GM19438 (cell line): ENCODE results near the gene TNNT3.

Source experiments
- ATAC-seq: cut with Tn5 transposase; IDR thresholded peaks from one replicate; pipeline ENCODE4 v1.9.1; 2021; ENCODE audit warnings: low read depth; ENCODE audit not compliant: unreplicated experiment

The TNNT3 gene

GRCh38 chr11:1982873-1983600 is 63.5 kb downstream of the TNNT3 start:
- no peak for ATAC-seq

- no peak for ATAC-seq
These were observed 64.1 kb downstream of the TNNT3 start for GRCh38 chr11:1983601-1983961.

GRCh38 chr11:1987024-1987423 is 67.5 kb downstream of the TNNT3 start:
- ATAC-seq = no peak

- no peak for ATAC-seq
These were observed 68.7 kb downstream of the TNNT3 start for GRCh38 chr11:1988174-1988573.
